Fibroblast of gingiva (primary cell): ENCODE results near the gene POPDC3.

Experiments used
- DNase-seq: peaks from one replicate; pipeline ENCODE4 v3.0.0-alpha.2; 2011; ENCODE audit warnings: low read depth

POPDC3 gene

DNA sequence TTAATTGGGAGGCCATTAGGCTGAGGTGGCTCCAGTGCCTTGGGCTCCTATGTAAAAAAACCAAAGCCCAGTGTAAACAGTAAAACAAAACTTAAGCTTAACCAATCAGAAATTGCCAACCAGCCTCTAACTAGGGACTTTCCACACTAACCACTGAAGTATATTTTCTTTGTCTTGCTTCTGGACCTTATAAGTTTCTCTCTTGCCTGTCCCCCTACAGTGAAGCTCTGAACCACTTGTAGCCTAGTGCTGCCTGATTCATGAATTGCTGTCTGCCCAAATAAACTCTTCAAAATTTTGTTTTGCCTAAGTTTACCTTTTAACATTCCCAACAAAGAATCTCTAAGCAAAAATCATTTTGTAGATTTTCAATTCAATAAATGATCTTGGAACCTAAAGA is 28.2 kb downstream of the POPDC3 start:
- DNase-seq: no peak

DNA sequence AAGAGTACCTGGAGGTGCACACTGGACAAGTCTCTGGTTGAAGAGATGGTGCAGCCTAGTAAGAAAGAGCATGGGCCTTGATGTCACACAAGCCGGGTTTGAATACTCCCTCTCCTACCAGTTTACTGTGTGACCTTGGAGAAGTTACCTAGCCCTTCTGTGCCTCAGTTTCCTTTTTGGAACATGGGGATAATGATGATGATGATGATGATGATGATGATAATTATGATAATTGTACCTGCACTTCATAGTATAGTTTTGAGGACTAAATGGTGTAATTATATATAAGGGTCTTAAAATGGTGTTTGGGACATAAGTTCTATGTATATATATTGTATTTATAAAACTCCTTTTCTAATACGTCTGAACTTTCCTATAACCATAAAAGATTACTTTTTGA is 41.7 kb downstream of the POPDC3 start:
- DNase-seq: no peak

DNA sequence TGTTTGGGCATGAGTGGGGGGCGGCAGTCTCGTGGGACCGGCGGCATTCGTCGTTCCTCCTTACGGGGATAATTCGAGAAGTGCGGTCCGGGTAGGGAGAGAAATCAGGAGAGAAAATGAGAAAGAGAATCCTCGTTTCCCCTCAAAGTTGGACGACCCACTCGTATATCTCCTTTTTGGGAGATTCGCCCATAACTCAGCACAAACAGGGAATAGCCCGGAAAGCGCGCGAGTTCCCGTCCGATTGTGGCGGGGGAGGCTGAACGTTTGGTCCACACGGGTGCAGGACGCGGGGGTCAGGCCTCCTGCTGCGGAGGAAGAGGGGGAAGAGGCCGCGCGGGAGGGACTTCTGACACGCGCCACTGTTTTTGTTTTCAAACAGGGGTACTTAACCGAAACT is 42.4 kb downstream of the POPDC3 start:
- DNase-seq: no peak

DNA sequence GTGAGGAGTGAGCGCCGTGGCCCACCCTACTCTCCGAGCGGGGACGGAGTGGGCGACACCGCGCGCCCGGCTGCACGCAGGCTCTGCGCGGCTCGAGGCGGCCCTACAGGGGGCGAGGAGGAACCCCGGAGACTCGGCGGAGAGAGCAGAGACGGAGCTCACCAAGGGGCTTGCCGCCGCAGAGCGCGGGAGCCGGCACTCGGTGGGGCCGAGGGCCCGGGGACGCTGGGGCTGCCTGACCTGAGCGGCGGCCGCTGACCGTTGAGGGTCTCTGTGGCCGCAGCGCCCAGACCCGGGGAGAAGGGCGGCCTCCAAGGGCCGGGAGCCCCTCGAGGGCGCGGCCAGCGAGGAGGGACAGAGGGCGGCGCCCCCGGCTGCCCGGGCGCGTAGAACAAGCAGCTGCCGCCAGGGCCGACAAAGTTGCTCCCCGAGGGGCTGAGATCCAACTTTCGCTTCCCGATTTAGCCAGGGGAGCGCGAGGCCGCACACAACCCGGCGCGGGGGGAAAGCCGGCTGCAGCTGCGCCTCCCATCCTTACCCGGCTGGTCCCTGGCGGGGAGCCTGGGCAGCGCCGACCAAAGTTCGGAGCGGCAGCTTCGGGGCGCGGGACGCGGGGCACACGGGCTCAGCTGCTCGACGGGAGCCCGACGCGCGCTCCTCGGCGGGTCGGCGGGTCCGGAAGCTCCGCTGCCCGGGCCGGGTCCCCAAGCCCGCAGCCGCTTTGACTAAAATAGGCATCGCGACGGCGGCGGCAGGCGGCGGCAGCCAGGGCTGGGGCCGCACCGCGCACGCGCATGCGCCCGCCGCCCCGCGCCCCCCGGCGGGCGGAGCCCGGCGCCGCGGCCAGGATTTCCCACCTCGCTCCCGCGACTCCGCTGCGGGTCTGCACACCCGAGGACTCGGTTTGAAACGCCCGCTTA is 43.1 kb downstream of the POPDC3 start:
- peak; percentile 61 for DNase-seq

DNA sequence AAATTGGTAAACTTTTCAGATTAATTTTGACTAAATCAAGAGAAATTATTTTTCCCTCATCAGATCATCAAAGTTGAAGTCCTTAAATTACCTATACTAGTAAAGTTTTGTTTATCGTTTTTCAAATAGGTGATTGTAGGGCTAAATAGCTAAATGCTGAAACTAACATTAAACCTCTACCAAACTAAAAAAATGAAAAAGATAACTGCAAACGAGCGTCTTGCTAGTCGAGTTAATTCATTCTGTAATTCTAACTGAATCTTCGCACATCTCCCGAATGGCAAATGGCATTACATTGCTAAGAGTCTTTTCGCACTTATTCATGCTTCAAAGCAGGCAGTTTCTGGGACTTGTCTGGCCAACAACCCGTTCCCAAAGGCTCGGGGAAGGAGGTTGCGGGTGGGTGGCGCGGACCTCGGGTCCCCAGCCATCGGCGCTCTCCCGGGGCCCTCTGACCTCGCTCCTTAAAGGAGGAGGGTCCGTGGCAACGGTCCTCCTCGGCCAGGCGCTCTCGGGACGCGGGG is 43.8 kb downstream of the POPDC3 start:
- no peak for DNase-seq

DNA sequence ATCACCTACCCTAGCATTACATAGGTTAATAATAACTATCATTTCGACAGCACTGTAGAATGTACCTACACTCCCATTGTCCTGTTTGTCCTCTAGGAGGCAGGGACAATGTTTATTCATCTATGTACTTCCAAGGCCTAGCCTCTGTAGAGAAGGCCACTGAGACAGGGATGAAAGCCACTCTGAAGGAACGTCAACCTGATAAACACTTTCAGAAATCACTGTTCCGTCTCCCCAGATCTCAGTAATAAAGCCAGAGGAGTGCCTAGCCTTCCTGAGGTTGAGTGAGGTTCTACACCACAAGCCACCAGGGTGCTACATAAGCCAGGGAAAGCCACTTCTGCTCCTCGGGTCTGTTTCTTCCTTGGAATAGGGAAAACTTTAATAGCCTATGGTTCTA is 44.8 kb downstream of the POPDC3 start:
- no peak for DNase-seq

DNA sequence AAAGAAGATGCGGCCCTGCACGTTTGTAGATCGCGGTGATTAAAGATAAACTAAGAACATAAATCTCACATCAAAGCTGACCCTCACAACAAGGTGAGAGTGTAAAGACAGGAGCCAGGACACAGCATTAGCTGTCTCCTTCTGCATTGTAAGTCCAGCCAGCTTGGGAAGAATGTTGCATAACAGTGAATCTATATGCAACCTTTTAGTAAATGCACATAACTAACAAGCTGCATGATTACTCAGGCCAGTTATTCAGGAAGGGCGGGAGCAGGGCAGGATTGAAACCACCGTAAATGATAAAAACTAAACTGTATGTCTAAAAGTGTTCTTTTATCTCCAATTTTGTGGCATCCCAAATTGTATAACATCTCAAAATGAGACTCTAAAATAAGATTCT is 57.1 kb downstream of the POPDC3 start:
- no peak for DNase-seq

DNA sequence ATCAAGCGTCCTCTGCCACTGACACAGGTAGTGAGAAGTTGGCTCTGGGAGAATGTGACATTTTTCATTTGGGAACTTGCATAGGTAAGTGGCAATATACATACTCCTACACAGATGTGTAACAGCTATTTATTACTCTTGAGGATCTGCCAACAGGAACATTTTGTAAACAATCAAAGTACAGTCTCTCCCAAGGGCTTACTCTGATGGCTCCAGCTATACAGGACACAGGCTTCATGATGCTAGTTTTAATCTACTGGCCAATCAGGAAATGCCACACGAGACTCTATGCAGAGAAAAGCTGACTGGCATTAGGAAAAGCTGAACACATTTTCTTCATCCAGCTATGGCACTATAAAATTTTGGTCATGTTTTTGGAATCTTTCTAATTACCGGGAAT is 57.8 kb downstream of the POPDC3 start:
- peak; percentile 34 for DNase-seq

DNA sequence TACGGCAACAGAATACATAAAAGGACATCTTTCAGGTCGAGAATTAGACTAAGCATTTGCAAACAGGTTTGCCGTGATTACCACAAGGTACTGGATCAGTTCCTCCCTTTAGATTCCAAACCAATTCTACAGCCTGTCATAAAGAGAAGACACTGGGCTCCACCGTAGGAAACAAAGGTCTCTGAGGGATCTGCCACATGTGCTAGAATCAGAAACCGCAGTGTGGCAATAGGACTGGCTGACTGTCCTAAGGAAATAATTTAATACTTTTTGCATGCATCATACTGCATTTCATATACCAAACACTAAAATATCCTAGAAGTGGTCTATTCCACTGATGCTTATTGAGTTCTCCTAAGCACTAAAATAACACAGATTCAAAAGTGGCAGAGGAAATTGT is 59.2 kb downstream of the POPDC3 start:
- peak; percentile 66 for DNase-seq

DNA sequence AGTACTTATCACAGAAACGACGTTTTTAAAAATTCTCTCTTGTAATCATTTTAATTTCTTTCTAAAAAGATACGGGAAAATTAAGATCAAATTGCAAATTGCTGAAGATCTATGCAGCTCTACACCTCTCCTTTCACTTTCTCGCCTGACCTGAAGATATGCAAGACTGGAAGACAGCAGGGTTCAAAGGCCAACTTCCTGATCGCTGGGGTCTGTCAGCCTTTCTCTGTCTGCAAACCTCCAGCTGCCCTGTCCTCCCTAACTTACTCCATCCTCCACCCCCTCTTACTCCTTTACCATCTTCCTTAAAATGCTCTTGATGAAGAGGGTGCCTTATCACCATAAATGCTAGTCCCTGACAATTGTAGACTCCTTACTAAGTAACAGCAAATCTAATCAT is 63.7 kb downstream of the POPDC3 start:
- no peak for DNase-seq

DNA sequence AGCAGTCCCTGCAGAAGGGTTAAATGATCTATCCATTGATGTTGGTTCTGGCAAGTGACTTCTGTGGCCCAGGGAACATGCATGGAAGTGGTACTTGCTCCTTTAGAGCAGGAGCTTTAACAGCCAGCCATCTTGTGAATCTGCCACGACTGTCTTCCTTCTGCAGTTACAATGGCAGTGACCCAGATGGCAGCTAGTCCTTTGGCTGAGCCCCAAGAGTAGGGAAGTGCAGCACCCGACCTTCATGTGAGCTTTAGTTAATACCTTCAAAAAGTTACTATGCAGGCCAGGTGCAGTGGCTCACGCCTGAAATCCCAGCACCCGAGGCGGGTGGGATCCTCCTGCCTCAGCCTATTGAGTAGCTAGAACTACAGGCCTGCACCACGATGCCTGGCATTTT is 66.4 kb downstream of the POPDC3 start:
- DNase-seq: no peak

DNA sequence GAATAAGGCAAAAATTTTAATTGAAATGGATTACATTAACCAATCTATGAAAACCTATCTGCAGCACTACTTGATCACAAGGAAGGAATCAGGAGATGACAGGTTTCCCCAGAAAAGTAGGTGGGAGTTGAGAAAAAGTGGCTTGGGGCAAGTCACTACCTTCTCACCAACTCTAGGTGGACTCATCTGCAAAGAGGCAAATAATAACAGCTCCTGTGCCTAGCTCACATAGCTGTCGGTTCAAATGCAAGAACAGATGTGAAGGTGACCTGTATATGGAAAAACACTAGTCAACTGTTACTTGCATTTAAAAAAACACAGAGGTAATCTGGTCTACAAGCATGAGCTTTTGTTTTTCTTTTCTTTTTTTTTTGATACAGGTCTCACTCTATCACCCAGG is 67.2 kb downstream of the POPDC3 start:
- DNase-seq: no peak

DNA sequence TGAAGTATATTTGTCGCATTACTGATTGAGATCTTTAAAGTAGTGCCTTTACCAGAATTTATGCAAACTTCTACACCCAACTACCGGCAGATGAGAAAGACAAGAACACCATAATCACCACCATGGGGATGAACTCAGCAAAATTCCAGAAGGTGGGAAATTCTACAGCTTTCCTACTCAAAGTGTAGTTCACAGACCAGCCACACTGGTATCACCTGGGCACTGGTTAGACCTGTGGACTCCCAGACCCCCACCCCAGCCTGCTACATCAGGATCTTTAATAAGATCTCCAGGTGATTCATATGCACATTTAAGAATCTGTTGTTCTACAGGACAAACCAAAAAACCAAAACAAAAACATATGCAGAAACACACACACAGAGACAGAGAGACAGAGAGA is 67.9 kb downstream of the POPDC3 start:
- DNase-seq: no peak

DNA sequence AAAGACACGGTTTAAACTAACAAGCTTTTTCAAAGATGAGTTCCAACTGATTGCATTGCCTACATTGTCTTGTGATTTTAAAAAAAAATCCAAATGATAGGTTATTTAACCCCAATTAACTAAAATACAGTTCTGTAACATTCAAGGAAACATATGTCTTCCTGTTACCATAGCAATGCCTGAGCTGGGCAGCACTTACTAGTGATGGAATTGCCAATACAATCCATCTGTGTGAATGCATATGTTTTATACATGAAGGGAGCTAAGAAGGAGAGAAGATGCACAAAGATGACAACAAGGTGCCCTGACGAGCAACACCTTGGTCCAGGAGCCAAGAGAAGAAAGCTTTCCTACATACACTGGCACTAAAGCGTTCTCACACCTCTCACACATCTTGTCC is 68.7 kb downstream of the POPDC3 start:
- no peak for DNase-seq

DNA sequence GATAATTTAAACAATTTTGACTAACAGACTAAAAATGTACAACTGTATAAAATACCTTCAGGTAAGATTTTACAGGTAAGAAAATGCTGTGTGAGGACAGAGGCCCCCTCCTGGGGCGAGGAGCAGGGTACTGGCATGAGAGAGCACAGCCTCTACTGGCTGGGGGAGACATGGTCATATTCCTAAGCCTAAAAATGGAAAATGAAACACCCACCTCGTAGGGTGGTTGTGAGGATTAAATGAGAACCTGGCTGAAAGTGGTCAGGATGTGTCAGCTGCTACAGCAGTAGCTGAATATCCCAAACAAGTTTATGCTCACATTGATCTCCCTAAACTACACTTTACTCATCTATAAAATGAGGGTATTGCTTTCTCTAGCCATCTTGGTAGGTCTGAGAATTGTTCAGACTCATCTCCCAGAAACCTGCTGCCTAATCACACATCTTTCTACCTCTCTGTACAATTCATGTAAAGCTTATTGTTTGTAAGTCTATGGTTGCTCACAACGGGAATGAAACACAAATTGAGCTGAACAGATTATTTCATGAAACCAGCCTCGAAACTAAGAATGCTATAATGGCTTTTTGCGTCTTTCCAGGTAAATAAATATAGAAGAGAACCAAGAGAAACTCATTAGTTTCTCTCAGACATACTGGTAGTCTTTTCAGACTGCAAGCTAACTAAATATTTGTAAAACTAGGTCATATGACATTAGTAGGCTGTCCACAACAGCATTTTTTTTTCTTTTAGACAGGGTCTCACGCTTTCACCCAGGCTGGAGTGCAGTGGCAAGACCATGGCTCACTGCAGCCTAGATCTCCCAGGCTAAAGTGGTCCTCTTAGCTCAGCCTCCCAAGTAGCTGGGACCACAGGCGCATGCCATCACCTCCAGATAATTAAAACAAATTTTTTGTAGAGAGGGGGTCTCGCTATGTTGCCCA is 69.6 kb downstream of the POPDC3 start:
- no peak for DNase-seq

DNA sequence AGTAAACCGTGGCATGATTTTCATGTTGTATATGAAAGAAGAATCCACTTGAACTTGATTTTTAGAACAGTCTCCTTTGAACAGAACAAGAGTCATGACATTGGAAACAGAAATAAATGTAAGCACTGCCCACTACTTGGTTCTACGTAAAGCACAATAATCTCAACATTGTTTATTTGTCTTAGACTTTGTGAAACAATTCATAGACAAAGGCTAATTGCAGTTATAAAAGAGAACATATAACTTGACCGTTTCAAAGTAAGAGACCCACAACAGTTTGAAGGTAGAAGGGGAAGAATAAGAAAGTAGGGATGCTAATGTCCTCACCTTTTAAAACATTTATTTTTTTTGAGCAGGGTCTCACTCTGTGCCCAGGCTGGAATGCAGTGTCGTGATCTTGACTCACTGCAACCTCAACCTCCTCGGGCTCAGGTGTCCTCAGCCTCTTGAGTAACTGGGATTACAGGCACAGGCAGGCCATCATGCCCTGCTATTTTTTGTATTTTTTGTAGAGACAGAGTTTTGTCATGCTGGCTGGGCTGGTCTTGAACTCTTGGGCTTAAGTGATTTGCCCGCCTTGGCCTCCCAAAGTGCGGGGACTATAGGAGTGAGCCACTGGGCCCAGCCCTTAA is 71.1 kb downstream of the POPDC3 start:
- no peak for DNase-seq
